ENCODE results near the gene SPATA6. TPM values are rescaled to one million over a fixed set of nuclear protein-coding genes. Genes with fewer than 3 reads are reported as not detected.

The SPATA6 gene
- total RNA-seq, 1 experiment from 2014 or later: 18.2 TPM

DNA sequence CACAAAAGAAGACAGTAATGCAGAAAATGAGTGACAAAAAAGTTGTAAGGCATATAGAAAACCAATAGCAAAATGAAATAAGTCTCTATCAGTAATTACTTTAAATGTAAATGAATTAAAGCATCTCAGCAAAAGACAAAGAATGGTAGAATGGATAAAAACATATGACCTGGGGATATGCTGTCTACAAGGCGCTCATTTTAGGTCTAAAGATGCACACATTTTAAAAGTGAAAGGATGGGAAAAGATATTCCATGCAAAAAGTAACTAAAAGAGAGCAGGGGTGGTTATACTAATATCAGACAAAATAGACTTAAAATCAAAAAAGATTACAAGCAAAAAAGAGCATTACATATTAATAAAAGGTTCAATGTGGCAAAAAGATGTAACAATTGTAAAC is 41.2 kb downstream of the SPATA6 start:
- BruUV-seq (replicated peaks): no TSS peak
- POLR2A ChIA-PET: no interaction called here
- intact Hi-C loops (cut with micrococcal nuclease; ENCODE audit: unreplicated experiment): no loop called here
- H3K36me3 ChIP-seq (ENCODE audit: control insufficient read depth, insufficient read depth, low read length): no peaks in the 10 kb centered on the region
- no peaks in the 10 kb centered on the region for H3K27me3 ChIP-seq (ENCODE audit: control insufficient read depth, insufficient read depth, low read length)
- no peak for TF ChIP-seq SIN3A (IDR thresholded peaks at IDR 0.05; ENCODE audit: borderline replicate concordance, insufficient read depth, low read depth, low read length)
- no peak for TF ChIP-seq REST (IDR thresholded peaks at IDR 0.05; ENCODE audit: insufficient read depth in 1 of 2, low read depth in 2 of 2, low read length in 1 of 2)
- TF ChIP-seq CTCF (IDR thresholded peaks at IDR 0.05): no peak
- no peak for TF ChIP-seq POLR2AphosphoS5 (IDR thresholded peaks at IDR 0.05; ENCODE audit: low read depth, low read length)
- TF ChIP-seq TCF7L2 (IDR thresholded peaks at IDR 0.05; ENCODE audit: low read depth, low read length): no peak
- no peak for DNase-seq (ENCODE audit: low read depth, low spot score)
- in situ Hi-C loops (cut with HindIII; ENCODE audit: low pct_unique_long_range_greater_than_20kb, low sequenced_read_pairs): no loop called here
- no peaks in the 10 kb centered on the region for H3K4me1 ChIP-seq (ENCODE audit: control insufficient read depth, insufficient read depth, low read length)
- CTCF ChIA-PET: no interaction called here
- H3K9me3 ChIP-seq (ENCODE audit: control insufficient read depth, insufficient read depth, low read depth, low read length): no peaks in the 10 kb centered on the region
- H3K27ac ChIP-seq (ENCODE audit: low read length): no peak overlapping the region
- ATAC-seq: no peak
- H3K4me3 ChIP-seq (ENCODE audit: low read depth in 2 of 2, low read length in 2 of 2): no peak overlapping the region

DNA sequence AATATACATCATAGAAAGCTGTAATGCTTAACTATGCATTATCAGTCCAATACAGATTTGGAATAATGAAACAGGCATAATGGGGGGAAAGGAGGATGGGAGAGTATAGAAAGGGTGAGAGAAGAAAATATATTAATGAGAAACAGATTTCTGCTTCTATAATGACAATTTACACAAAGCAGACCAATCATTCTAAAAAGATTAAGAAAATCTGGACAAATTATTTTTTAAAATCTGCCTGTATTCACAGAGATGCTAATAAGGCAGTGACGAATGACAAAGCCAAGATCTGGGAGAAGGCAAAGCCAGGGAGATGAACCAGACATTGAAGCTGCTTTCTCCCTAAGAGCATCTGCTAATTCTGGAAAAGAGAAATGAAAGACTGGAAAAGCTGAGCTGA is 50.0 kb downstream of the SPATA6 start:
- in situ Hi-C loops (cut with HindIII; ENCODE audit: low pct_unique_long_range_greater_than_20kb, low sequenced_read_pairs) (no loop called here), intact Hi-C loops (cut with micrococcal nuclease; ENCODE audit: unreplicated experiment) (no loop called here)
- Histone ChIP-seq H3K27ac (ENCODE audit: low read length) (no peak overlapping the region), H3K4me3 (ENCODE audit: low read depth in 2 of 2, low read length in 2 of 2) (no peak overlapping the region), H3K4me1 (ENCODE audit: control insufficient read depth, insufficient read depth, low read length) (no peaks in the 10 kb centered on the region), H3K9me3 (ENCODE audit: control insufficient read depth, insufficient read depth, low read depth, low read length) (no peaks in the 10 kb centered on the region), H3K36me3 (ENCODE audit: control insufficient read depth, insufficient read depth, low read length) (no peaks in the 10 kb centered on the region; the same call in 1 of the 2 replicates), H3K27me3 (ENCODE audit: control insufficient read depth, insufficient read depth, low read length) (no peaks in the 10 kb centered on the region)
- TF ChIP-seq POLR2AphosphoS5 (IDR thresholded peaks at IDR 0.05; ENCODE audit: low read depth, low read length): no peak
- no peak for TF ChIP-seq REST (IDR thresholded peaks at IDR 0.05; ENCODE audit: insufficient read depth in 1 of 2, low read depth in 2 of 2, low read length in 1 of 2)
- TF ChIP-seq SIN3A (IDR thresholded peaks at IDR 0.05; ENCODE audit: borderline replicate concordance, insufficient read depth, low read depth, low read length): no peak
- no peak for TF ChIP-seq CTCF (IDR thresholded peaks at IDR 0.05)
- TF ChIP-seq TCF7L2 (IDR thresholded peaks at IDR 0.05; ENCODE audit: low read depth, low read length): no peak
- DNase-seq (ENCODE audit: low read depth, low spot score) (no peak), ATAC-seq (no peak)
- ChIA-PET POLR2A (no interaction called here), CTCF (no interaction called here)
- BruUV-seq (replicated peaks): no TSS peak

Data from Panc1 (cell line).